Neuronal stem cell (in vitro differentiated cells): ENCODE measurements around the gene DDHD1.

Source experiments
- DNase-seq: peaks from one replicate; pipeline ENCODE4 v3.0.0-alpha.2; 2013; ENCODE audit warnings: low spot score
- H2AFZ ChIP-seq: one replicate; pipeline ENCODE4 v1.6.1; 2013; ENCODE audit warnings: mild to moderate bottlenecking, low read length, inconsistent platforms
- H2AK5ac ChIP-seq: 2 replicates; pipeline ENCODE4 v1.6.1; 2013; ENCODE audit warnings: low read depth, mild to moderate bottlenecking, inconsistent platforms, low read length, moderate library complexity, mixed read lengths
- H2BK120ac ChIP-seq: 2 replicates; pipeline ENCODE4 v1.6.1; 2013; ENCODE audit warnings: low read depth, mild to moderate bottlenecking, inconsistent platforms, low read length, moderate library complexity, mixed read lengths
- H2BK12ac ChIP-seq: one replicate; pipeline ENCODE4 v1.6.1; 2013; ENCODE audit warnings: low read length, inconsistent platforms
- H2BK15ac ChIP-seq: 2 replicates; pipeline ENCODE4 v1.6.1; 2013; ENCODE audit warnings: mild to moderate bottlenecking, low read length, inconsistent platforms, mixed read lengths
- H2BK5ac ChIP-seq: one replicate; pipeline ENCODE4 v1.6.1; 2013; ENCODE audit warnings: inconsistent platforms, mild to moderate bottlenecking, low read length, moderate library complexity
- H3K14ac ChIP-seq: one replicate; pipeline ENCODE4 v1.6.1; 2013; ENCODE audit warnings: low read length, inconsistent platforms
- H3K18ac ChIP-seq: 2 replicates; pipeline ENCODE4 v1.6.1; 2013; ENCODE audit warnings: low read length, inconsistent platforms
- H3K23ac ChIP-seq: 2 replicates; pipeline ENCODE4 v1.6.1; 2013; ENCODE audit warnings: low read depth, mild to moderate bottlenecking, mixed read lengths, low read length, inconsistent platforms; ENCODE audit not compliant: poor library complexity
- H3K27ac ChIP-seq: replicated peaks from 3 replicates; pipeline ENCODE4 v1.5.1; 2013; ENCODE audit warnings: low read length, inconsistent platforms
- H3K27me3 ChIP-seq, 3 experiments: 2 replicates each; pipeline ENCODE4 v1.6.1; 2013; ENCODE audit warnings: low read length in 3 of 3, mild to moderate bottlenecking in 2 of 3, inconsistent platforms in 1 of 3, low read depth in 1 of 3, mixed read lengths in 1 of 3, moderate library complexity in 1 of 3; ENCODE audit not compliant: control insufficient read depth in 3 of 3, insufficient read depth in 3 of 3
- H3K36me3 ChIP-seq, 2 donors: replicated peaks in 1 of 2; 2 replicates each; pipeline ENCODE4 v1.6.1; 2013; ENCODE audit warnings: low read length in 2 of 2; ENCODE audit not compliant: control insufficient read depth in 2 of 2, insufficient read depth in 2 of 2
- H3K4ac ChIP-seq: 2 replicates; pipeline ENCODE4 v1.6.1; 2013; ENCODE audit warnings: inconsistent platforms, mild to moderate bottlenecking, low read length, moderate library complexity
- H3K4me1 ChIP-seq, 2 donors: 1 replicate in 1 of 2; 2 replicates in 1 of 2; pipeline ENCODE4 v1.6.1; 2013; ENCODE audit warnings: low read length in 2 of 2, low read depth in 1 of 2; ENCODE audit not compliant: control insufficient read depth in 2 of 2, insufficient read depth in 1 of 2
- H3K4me2 ChIP-seq: one replicate; pipeline ENCODE4 v1.6.1; 2013; ENCODE audit warnings: mild to moderate bottlenecking, low read length, inconsistent platforms; ENCODE audit not compliant: insufficient read depth, poor library complexity, severe bottlenecking
- H3K4me3 ChIP-seq, 2 donors: 2 replicates each; pipeline ENCODE4 v1.5.1; 2013; ENCODE audit warnings: low read length in 2 of 2, mild to moderate bottlenecking in 2 of 2, inconsistent platforms in 1 of 2, moderate library complexity in 1 of 2
- H3K79me1 ChIP-seq: one replicate; pipeline ENCODE4 v1.6.1; 2013; ENCODE audit warnings: low read depth, mild to moderate bottlenecking, inconsistent platforms, low read length, moderate library complexity
- H3K9ac ChIP-seq: one replicate; pipeline ENCODE4 v1.6.1; 2013; ENCODE audit warnings: mild to moderate bottlenecking, low read depth, low read length, inconsistent platforms; ENCODE audit not compliant: poor library complexity
- H3K9me3 ChIP-seq, 2 donors: replicated peaks in 1 of 2; 2 replicates each; pipeline versions ENCODE3 to v1.6.1; 2013; ENCODE audit warnings: low read length in 2 of 2, mild to moderate bottlenecking in 2 of 2, inconsistent platforms in 1 of 2, low read depth in 1 of 2, mixed read lengths in 1 of 2, moderate library complexity in 1 of 2; ENCODE audit not compliant: control insufficient read depth in 2 of 2, insufficient read depth in 1 of 2
- H4K8ac ChIP-seq: one replicate; pipeline ENCODE4 v1.6.1; 2013; ENCODE audit warnings: low read depth, mild to moderate bottlenecking, inconsistent platforms, low read length, moderate library complexity
- H4K91ac ChIP-seq: one replicate; pipeline ENCODE4 v1.6.1; 2013; ENCODE audit warnings: low read length, low read depth, mild to moderate bottlenecking, inconsistent platforms; ENCODE audit not compliant: poor library complexity
- WGBS, 2 donors: extraction: QIAGEN DNeasy Blood & Tissue Kit; methylation state at CpG; one replicate each; pipeline ENCODE4 v1.1.7; 2013; ENCODE audit warnings: missing lambda C conversion rate in 2 of 2, mixed read lengths in 1 of 2; ENCODE audit not compliant: insufficient read length in 2 of 2, insufficient replicate concordance in 1 of 2; ENCODE audit errors: extremely low coverage in 2 of 2; 5-methylcytosine and 5-hydroxymethylcytosine counted together

DDHD1 gene

GRCh38 chr14:53175375-53175774, 22.3 kb upstream of the DDHD1 start:
- Histone ChIP-seq H3K36me3 (no peaks in the 10 kb centered on the region), H2AFZ (no peak overlapping the region), H3K4ac (no peak overlapping the region), H4K8ac (no peak overlapping the region), H3K14ac (no peak overlapping the region), H2BK120ac (no peak overlapping the region), H3K23ac (no peak overlapping the region), H3K4me1 (peaks cover 0 to 1% of the 10 kb centered on the region in 2 donors), H3K79me1 (no peaks in the 10 kb centered on the region), H3K9me3 (no peaks in the 10 kb centered on the region), H2BK15ac (no peak overlapping the region), H3K27me3 (no peaks in the 10 kb centered on the region), H2BK5ac (no peak overlapping the region), H3K9ac (no peak overlapping the region), H3K4me3 (no peak overlapping the region), H2BK12ac (no peak overlapping the region), H4K91ac (no peak overlapping the region), H3K27ac (no peak overlapping the region), H2AK5ac (no peak overlapping the region), H3K4me2 (no peak overlapping the region), H3K18ac (no peak overlapping the region)
- no peak for DNase-seq
- no CpG with 5 or more reads among the region's 4 CpGs for WGBS, 2 donors

GRCh38 chr14:53174918-53175317, 21.8 kb upstream of the DDHD1 start:
- no peak overlapping the region for H3K14ac ChIP-seq
- no peak overlapping the region for H2AK5ac ChIP-seq
- H2BK5ac ChIP-seq: no peak overlapping the region
- H3K23ac ChIP-seq: no peak overlapping the region
- H3K9me3 ChIP-seq: no peaks in the 10 kb centered on the region
- no peaks in the 10 kb centered on the region for H3K4me1 ChIP-seq
- no peak overlapping the region for H3K9ac ChIP-seq
- DNase-seq: peak; percentile 45
- no peak overlapping the region for H2BK15ac ChIP-seq
- H3K36me3 ChIP-seq: no peaks in the 10 kb centered on the region
- no peak overlapping the region for H2AFZ ChIP-seq
- H3K4me2 ChIP-seq: no peak overlapping the region
- H3K27ac ChIP-seq: no peak overlapping the region
- H4K91ac ChIP-seq: no peak overlapping the region
- no peak overlapping the region for H3K4ac ChIP-seq
- no peak overlapping the region for H4K8ac ChIP-seq
- no peak overlapping the region for H2BK12ac ChIP-seq
- H3K27me3 ChIP-seq: no peaks in the 10 kb centered on the region
- no peak overlapping the region for H2BK120ac ChIP-seq
- H3K4me3 ChIP-seq: no peak overlapping the region
- H3K79me1 ChIP-seq: no peaks in the 10 kb centered on the region
- no CpG with 5 or more reads among the region's 4 CpGs for WGBS, 2 donors
- no peak overlapping the region for H3K18ac ChIP-seq

GRCh38 chr14:53168786-53169185, 15.7 kb upstream of the DDHD1 start:
- Histone ChIP-seq H4K8ac (no peak overlapping the region), H3K23ac (no peak overlapping the region), H3K9ac (no peak overlapping the region), H3K79me1 (no peaks in the 10 kb centered on the region), H2AK5ac (no peak overlapping the region), H2BK15ac (no peak overlapping the region), H3K4ac (no peak overlapping the region), H3K4me2 (no peak overlapping the region), H3K27ac (no peak overlapping the region), H3K27me3 (no peaks in the 10 kb centered on the region), H3K4me3 (no peak overlapping the region), H2AFZ (no peak overlapping the region), H3K9me3 (peaks cover 0 to 3% of the 10 kb centered on the region in 2 donors), H4K91ac (no peak overlapping the region), H3K36me3 (no peaks in the 10 kb centered on the region), H3K18ac (no peak overlapping the region), H3K4me1 (no peaks in the 10 kb centered on the region), H2BK120ac (no peak overlapping the region), H3K14ac (no peak overlapping the region), H2BK5ac (no peak overlapping the region), H2BK12ac (no peak overlapping the region)
- DNase-seq: no peak
- WGBS, 2 donors: no CpG with 5 or more reads among the region's 9 CpGs

GRCh38 chr14:53167602-53168328, 14.6 kb upstream of the DDHD1 start:
- Histone ChIP-seq H2BK12ac (no peak overlapping the region), H3K4me1 (no peaks in the 10 kb centered on the region), H3K36me3 (no peaks in the 10 kb centered on the region), H3K14ac (no peak overlapping the region), H3K79me1 (no peaks in the 10 kb centered on the region), H2AK5ac (no peak overlapping the region), H4K91ac (no peak overlapping the region), H3K18ac (no peak overlapping the region), H2BK120ac (no peak overlapping the region), H3K27ac (no peak overlapping the region), H2BK5ac (no peak overlapping the region), H3K9me3 (peaks cover 0 to 4% of the 10 kb centered on the region in 2 donors), H2BK15ac (no peak overlapping the region), H3K4me3 (no peak overlapping the region), H3K4ac (no peak overlapping the region), H3K23ac (no peak overlapping the region), H4K8ac (no peak overlapping the region), H2AFZ (peak overlapping the region; percentile 56), H3K9ac (no peak overlapping the region), H3K4me2 (no peak overlapping the region), H3K27me3 (no peaks in the 10 kb centered on the region)
- no CpG with 5 or more reads among the region's 4 CpGs for WGBS, 2 donors
- DNase-seq: no peak
